NCI-H187 (cell line): ENCODE results near the gene PLBD1.

Source experiments
- DNase-seq, 2 experiments: peaks; one replicate each; lab custom pipeline; 2025; lab: John Stamatoyannopoulos, UW

PLBD1 gene

GRCh38 chr12:14505626-14506596 lies 61.8 kb downstream of the PLBD1 start:
- no peak for DNase-seq

GRCh38 chr12:14495326-14495725 lies 72.4 kb downstream of the PLBD1 start:
- DNase-seq, result no peak

DNA sequence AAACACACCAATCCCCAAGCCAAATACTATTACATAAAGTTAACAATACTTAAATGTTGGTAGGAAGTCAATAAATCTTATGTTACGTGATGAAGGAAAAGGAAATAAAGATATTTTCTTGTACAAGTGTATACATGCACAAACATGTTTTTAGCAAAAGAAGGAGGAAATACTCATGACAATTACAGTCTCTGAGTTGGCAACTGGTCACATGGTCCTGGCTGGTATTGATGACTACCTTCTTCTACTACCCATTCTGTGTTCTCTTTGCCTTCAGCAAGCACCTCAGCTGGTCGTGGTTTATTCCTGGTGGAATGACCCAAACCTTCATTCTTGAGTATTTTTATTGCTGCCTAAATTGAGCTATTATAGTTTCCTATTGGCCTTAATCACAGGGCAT lies 84.8 kb downstream of the PLBD1 start:
- DNase-seq, result no peak

DNA sequence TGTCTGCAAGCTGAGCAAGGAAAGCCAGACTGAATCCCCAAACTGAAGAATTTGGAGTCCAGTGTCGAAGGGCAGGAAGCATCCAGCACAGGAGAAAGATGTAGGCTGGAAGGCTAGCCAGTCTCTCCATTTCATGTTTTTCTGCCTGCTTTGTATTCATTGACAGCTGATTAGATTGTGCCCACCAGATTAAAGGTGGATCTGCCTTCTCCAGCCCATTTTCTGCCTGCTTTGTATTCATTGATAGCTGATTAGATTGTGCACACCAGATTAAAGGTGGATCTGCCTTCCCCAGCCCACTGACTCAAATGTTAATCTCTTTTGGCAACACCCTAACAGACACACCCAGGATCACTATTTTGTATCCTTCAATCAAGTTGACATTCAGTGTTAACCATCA lies 85.3 kb downstream of the PLBD1 start:
- DNase-seq, result no peak

GRCh38 chr12:14481201-14481600 lies 86.5 kb downstream of the PLBD1 start:
- DNase-seq, result no peak

GRCh38 chr12:14479004-14479403 lies 88.7 kb downstream of the PLBD1 start:
- no peak for DNase-seq

DNA sequence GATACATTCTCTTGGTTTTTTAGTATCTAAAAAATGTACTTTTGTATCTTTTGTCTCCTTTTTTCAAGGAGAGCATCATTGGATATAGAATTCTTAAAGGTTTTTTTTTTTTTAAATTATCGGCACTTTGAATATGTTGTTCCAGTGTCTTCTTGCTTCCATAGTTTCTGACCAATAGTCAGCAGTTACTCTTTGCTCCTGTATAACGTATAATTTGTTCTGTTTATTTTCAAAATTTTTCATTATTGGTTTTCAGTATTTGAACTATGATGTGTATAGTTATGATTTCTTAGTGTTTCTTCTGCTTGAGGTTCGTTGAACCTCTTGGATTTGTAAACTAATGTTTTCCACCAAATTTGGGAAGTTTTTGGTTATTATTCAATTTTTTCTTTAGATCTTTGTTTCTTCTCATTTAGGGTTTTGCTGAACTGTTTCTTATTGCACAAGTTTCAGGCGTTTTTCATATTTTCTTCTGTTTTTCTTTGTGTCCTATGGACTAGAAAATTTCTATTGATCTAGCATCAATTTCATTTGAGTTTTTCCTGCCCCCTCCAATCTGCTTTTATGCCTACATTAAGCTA lies 93.9 kb downstream of the PLBD1 start:
- DNase-seq, result no peak

GRCh38 chr12:14471497-14471896 lies 96.2 kb downstream of the PLBD1 start:
- no peak for DNase-seq

DNA sequence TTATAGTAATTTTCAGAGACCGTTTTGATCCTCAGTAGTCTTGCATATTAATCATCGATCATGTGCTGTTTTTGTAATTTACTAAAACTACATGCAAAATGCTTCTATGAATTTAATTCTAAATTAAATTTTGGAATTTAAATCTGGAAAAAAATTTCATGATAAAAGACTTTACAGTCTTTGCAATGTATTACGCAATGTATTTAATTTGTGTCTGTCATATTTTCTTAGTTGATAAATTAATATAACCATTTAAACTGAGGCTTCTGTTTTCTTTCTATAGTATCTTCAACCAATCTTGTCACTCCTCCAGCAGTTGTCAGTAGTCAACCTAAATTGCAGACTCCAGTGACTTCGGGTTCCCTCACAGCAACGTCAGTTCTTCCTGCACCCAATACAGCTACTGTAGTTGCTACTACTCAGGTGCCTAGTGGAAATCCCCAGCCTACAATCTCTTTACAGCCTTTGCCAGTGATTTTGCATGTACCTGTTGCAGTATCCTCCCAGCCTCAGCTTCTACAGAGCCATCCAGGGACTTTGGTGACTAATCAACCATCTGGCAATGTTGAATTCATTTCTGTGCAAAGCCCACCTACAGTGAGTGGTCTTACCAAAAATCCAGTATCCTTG lies 107.4 kb downstream of the PLBD1 start:
- DNase-seq, result no peak

DNA sequence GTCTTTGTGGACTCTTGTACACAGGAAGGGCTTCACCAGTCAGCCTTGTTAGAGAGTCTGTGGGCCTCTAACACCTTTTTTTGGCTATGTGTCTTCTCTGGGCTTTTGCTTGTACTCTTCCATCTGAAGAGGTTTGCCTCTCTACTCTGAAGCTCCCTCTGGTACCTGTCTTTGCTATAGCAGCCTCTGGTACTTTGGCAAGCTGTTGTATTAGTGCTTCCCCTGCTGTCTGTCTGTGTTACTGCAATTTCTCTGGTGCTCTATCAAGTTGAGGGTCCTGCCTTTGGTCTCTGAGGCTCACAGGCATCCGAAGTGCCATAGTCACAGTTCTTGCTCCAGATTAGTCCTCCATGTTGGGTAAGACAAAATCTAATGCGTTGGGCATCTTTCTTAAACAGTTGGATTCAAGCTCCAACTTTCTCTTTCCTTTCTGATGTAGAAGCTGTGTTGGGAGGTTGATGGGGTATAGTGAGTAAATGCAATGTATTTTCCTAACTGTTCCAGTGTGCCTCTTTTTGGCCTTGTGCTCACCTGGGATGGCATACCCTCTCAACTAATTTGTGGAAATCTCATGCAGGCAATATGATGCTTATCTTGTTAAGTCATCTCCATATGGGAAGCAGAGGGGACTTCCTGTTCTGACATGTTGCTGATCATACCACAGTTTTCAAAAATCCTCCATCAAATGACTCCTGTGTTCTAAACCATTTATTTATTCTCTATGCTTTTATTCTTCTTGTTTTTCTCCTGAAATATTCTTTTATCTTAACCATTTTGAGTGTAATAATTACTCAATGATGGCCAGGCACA lies 113.4 kb downstream of the PLBD1 start:
- DNase-seq, result no peak
